Measurements from ENCODE around the gene FAM120A. TPM values are rescaled to one million over a fixed set of nuclear protein-coding genes. Genes with fewer than 3 reads are reported as not detected.

Gene FAM120A
- total RNA-seq, 2 donors from 2014 or later = 56.8 to 77.5 TPM

DNA sequence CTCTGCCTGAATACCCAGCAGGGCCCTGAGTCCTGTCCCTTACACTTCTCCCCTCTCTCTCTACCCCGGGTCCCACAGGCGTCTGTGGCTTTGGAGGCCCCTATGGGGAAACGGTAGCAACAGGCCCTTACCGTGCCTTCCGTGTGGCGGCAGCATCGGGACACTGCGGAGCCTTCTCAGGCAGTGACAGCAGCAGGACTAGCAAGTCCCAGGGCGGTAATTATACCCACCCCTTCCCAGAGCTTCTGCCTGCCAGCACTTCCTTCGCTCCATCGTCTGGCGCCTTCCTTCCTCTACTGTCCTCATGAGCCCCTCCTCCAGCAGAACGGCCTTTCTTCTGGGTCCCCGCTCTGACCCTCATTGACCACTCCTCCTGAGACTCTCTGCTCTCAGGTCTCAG, 107.0 kb downstream of the FAM120A start:
- WGBS, 2 donors = 86 to 97% methylated on average over 13 to 14 of the region's 14 CpGs
- TF ChIP-seq, protein P1, sequence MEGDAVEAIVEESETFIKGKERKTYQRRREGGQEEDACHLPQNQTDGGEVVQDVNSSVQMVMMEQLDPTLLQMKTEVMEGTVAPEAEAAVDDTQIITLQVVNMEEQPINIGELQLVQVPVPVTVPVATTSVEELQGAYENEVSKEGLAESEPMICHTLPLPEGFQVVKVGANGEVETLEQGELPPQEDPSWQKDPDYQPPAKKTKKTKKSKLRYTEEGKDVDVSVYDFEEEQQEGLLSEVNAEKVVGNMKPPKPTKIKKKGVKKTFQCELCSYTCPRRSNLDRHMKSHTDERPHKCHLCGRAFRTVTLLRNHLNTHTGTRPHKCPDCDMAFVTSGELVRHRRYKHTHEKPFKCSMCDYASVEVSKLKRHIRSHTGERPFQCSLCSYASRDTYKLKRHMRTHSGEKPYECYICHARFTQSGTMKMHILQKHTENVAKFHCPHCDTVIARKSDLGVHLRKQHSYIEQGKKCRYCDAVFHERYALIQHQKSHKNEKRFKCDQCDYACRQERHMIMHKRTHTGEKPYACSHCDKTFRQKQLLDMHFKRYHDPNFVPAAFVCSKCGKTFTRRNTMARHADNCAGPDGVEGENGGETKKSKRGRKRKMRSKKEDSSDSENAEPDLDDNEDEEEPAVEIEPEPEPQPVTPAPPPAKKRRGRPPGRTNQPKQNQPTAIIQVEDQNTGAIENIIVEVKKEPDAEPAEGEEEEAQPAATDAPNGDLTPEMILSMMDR (IDR thresholded peaks at IDR 0.05) = no peak
- TF ChIP-seq POLR2A (IDR thresholded peaks at IDR 0.05) = no peak

GRCh38 chr9:93560991-93561390, 109.5 kb downstream of the FAM120A start:
- Histone ChIP-seq H3K4me1 (peaks cover under 1% of the 10 kb centered on the region), H3K27ac (no peak overlapping the region), H3K27me3 (no peaks in the 10 kb centered on the region), H3K9me3 (no peaks in the 10 kb centered on the region), H3K36me3 (replicated peaks in 1 of 2; ENCODE audit: insufficient read depth in 1 of 2, low read depth in 2 of 2) (peaks cover 20 to 32% of the 10 kb centered on the region in 2 donors), H3K4me3 (no peak overlapping the region)
- TF ChIP-seq, protein P1 (IDR thresholded peaks at IDR 0.05) = no peak
- TF ChIP-seq POLR2A (IDR thresholded peaks at IDR 0.05) = no peak
- intact Hi-C loops (cut with DNase I) = no loop called here
- no peak for DNase-seq
- ATAC-seq = no peak
- 82 to 86% methylated on average over 5 of the region's 5 CpGs for WGBS, 2 donors

More for the DNA sequence above, 107.0 kb downstream of the FAM120A start:
- Histone ChIP-seq H3K4me1 (no peaks in the 10 kb centered on the region), H3K36me3 (replicated peaks in 1 of 2; ENCODE audit: insufficient read depth in 1 of 2, low read depth in 2 of 2) (peaks cover 18 to 36% of the 10 kb centered on the region in 2 donors), H3K27ac (no peak overlapping the region), H3K9me3 (no peaks in the 10 kb centered on the region), H3K27me3 (no peaks in the 10 kb centered on the region), H3K4me3 (no peak overlapping the region)
- intact Hi-C loops (cut with DNase I) = no loop called here
- ATAC-seq (no peak), DNase-seq (no peak)

- 91 to 92% methylated on average over 2 of the region's 2 CpGs for WGBS, 2 donors
- no peak for TF ChIP-seq POLR2A (IDR thresholded peaks at IDR 0.05)
- TF ChIP-seq, protein P1 (IDR thresholded peaks at IDR 0.05) = no peak
- Histone ChIP-seq H3K36me3 (replicated peaks in 1 of 2; ENCODE audit: insufficient read depth in 1 of 2, low read depth in 2 of 2) (peaks cover 20 to 32% of the 10 kb centered on the region in 2 donors), H3K4me3 (no peak overlapping the region), H3K27ac (no peak overlapping the region), H3K4me1 (peaks cover 7% of the 10 kb centered on the region), H3K9me3 (no peaks in the 10 kb centered on the region), H3K27me3 (no peaks in the 10 kb centered on the region)
- ATAC-seq (no peak), DNase-seq (no peak)
- intact Hi-C loops (cut with DNase I) = no loop called here
Observed at GRCh38 chr9:93562157-93562556, 110.7 kb downstream of the FAM120A start.

GRCh38 chr9:93565089-93565488, 113.6 kb downstream of the FAM120A start:
- TF ChIP-seq, protein P1 (IDR thresholded peaks at IDR 0.05) = no peak
- no peak for TF ChIP-seq POLR2A (IDR thresholded peaks at IDR 0.05)
- DNase-seq = no peak
- Histone ChIP-seq H3K9me3 (no peaks in the 10 kb centered on the region), H3K27me3 (no peaks in the 10 kb centered on the region), H3K4me3 (no peak overlapping the region), H3K4me1 (peaks cover 13% of the 10 kb centered on the region), H3K27ac (no peak overlapping the region), H3K36me3 (replicated peaks in 1 of 2; ENCODE audit: insufficient read depth in 1 of 2, low read depth in 2 of 2) (peaks cover 7 to 14% of the 10 kb centered on the region in 2 donors)
- intact Hi-C loops (cut with DNase I) = no loop called here
- ATAC-seq = no peak
- WGBS, 2 donors = 82 to 87% methylated on average over 4 of the region's 4 CpGs

Measured in body of pancreas (tissue), 4 donors.